Measurements from ENCODE around the gene DEFB119. TPM values are rescaled to one million over a fixed set of nuclear protein-coding genes. Genes with fewer than 3 reads are reported as not detected.

DEFB119 gene
- total and polyA plus RNA-seq, 8 donors, result not detected

DNA sequence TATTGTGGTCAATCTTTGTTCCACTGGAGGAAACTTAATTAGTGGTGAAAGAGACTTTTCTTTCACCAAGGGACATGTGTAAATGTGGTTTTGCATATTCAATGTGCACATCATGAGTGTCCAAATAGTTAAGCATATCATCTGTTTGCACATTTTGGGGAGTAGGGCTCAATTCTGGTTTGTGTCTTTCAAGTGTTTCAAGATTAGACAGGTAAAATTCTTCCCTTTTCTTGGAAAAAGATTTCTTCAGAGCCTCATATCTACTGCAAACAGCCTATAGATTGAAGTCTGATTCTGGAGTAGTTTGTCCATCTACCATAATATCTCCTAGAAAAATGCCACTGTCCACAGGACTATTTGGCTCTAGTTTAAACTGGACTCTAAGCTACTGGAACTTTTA is 48.9 kb downstream of the DEFB119 start:
- Histone ChIP-seq H3K36me3 (no peaks in the 10 kb centered on the region), H3K4me3 (no peak overlapping the region), H3K27ac (no peak overlapping the region), H3K4me1 (no peaks in the 10 kb centered on the region), H3K9me3 (no peaks in the 10 kb centered on the region), H3K27me3 (no peaks in the 10 kb centered on the region)
- DNase-seq, result no peak
- intact Hi-C loops (cut with DNase I; ENCODE audit: low total_unique reads), result no loop called here
- TF ChIP-seq CTCF (IDR thresholded peaks at IDR 0.05) (no peak), POLR2A (IDR thresholded peaks at IDR 0.05) (no peak), POLR2AphosphoS5 (IDR thresholded peaks at IDR 0.05) (no peak), EP300 (IDR thresholded peaks at IDR 0.05) (no peak)

DNA sequence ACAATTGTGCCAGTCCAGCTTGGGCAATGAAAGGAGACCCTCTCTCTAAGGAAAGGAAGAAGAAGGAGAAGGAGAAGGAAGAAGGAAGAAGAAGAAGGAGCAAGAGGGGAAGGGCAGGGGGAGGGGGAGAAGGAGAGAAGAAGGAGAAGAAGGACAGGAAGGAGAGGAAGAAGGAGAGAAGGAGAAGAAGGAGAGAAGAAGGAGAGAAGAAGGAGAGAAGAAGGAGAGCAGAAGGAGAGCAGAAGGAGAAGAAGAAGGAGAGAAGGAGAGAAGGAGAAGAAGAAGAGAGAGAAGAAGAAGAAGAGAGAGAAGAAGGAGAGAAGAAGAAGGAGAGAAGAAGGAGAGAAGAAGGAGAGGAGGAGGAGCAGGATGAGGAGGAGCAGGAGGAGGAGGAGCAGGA is 59.5 kb downstream of the DEFB119 start:
- H3K4me3 ChIP-seq, result no peak overlapping the region
- intact Hi-C loops (cut with DNase I; ENCODE audit: low total_unique reads), result no loop called here
- H3K4me1 ChIP-seq, result no peaks in the 10 kb centered on the region

More for the DNA sequence above, 59.5 kb downstream of the DEFB119 start:
- H3K27ac ChIP-seq, result no peak overlapping the region
- H3K36me3 ChIP-seq, result no peaks in the 10 kb centered on the region
- no peaks in the 10 kb centered on the region for H3K27me3 ChIP-seq
- TF ChIP-seq EP300 (IDR thresholded peaks at IDR 0.05) (no peak), POLR2AphosphoS5 (IDR thresholded peaks at IDR 0.05) (no peak), CTCF (IDR thresholded peaks at IDR 0.05) (no peak), POLR2A (IDR thresholded peaks at IDR 0.05) (no peak)
- DNase-seq, result no peak
- peaks cover 0 to 34% (median 15%) of the 10 kb centered on the region in 4 donors for H3K9me3 ChIP-seq

Small RNA genes within 50 kb of the gene (small RNA-seq; reads per million reads assigned to genes)
- gene DEFB117 (0 reads per million in 4 donors), gene RF00561 (0 to 0.10 (median 0) reads per million in 4 donors), gene RNA5SP480 (0 reads per million in 4 donors)

Other genes starting within 250 kb of the DEFB119 start
- gene DEFB115, start 132.9 kb downstream of the DEFB119 start, total RNA-seq, result not detected
- gene DEFB115, start 132.9 kb downstream of the DEFB119 start, polyA plus RNA-seq, result not detected
- gene DEFB116, start 82.0 kb downstream of the DEFB119 start, total RNA-seq, result not detected
- gene DEFB116, start 82.0 kb downstream of the DEFB119 start, polyA plus RNA-seq, result not detected
- gene DEFB118, start 22.0 kb downstream of the DEFB119 start, total RNA-seq, result not detected
- gene DEFB118, start 22.0 kb downstream of the DEFB119 start, polyA plus RNA-seq, result not detected
- gene DEFB121, start 15.6 kb upstream of the DEFB119 start, total RNA-seq, result not detected
- gene DEFB121, start 15.6 kb upstream of the DEFB119 start, polyA plus RNA-seq, result not detected
- gene DEFB123, start 50.0 kb upstream of the DEFB119 start, total RNA-seq, result not detected
- not detected for gene DEFB123, start 50.0 kb upstream of the DEFB119 start, polyA plus RNA-seq
- 1 to 10 TPM in 1 of 5 donors, not detected in 4; 1.1 TPM for gene DEFB124, start 84.5 kb upstream of the DEFB119 start, total RNA-seq
- under 1 TPM in 1 of 3 donors, not detected in 2; 0.28 TPM for gene DEFB124, start 84.5 kb upstream of the DEFB119 start, polyA plus RNA-seq
- gene REM1, start 84.7 kb upstream of the DEFB119 start, total RNA-seq, result 1 to 10 TPM in 2 of 5 donors, not detected in 3; 1.3 to 1.6 TPM
- 1 to 10 TPM; 1.1 to 2.1 (median 1.1) TPM for gene REM1, start 84.7 kb upstream of the DEFB119 start, polyA plus RNA-seq
- gene HM13, start 123.9 kb upstream of the DEFB119 start, total RNA-seq, result 100 to 1,000 TPM in 1 of 5 donors, 10 to 100 TPM in 4; 10.7 to 103 (median 56.9) TPM
- 100 to 1,000 TPM; 119 to 181 (median 165) TPM for gene HM13, start 123.9 kb upstream of the DEFB119 start, polyA plus RNA-seq
- gene ID1, start 214.7 kb upstream of the DEFB119 start, total RNA-seq, result 100 to 1,000 TPM; 315 to 475 (median 378) TPM
- gene ID1, start 214.7 kb upstream of the DEFB119 start, polyA plus RNA-seq, result 100 to 1,000 TPM; 168 to 585 (median 350) TPM
- 1 to 10 TPM in 2 of 5 donors, not detected in 3; 1.8 to 4.2 TPM for gene COX4I2, start 247.3 kb upstream of the DEFB119 start, total RNA-seq
- 1 to 10 TPM; 1.8 to 6.7 (median 4.8) TPM for gene COX4I2, start 247.3 kb upstream of the DEFB119 start, polyA plus RNA-seq